NCI-H345 treated with DMSO at 0.1 percent for 48 hours (cell line): ENCODE results near the gene VSIR.

Source experiments
- DNase-seq: peaks from one replicate; lab custom pipeline; 2025; ENCODE audit not compliant: unreplicated experiment; lab: John Stamatoyannopoulos, UW

Gene VSIR

GRCh38 chr10:71773221-71773971 lies at the start of gene VSIR:
VSIR (minus strand) TSS chr10:71773520; CDS start chr10:71773439, 81 bp downstream.
- peak; percentile 12 for DNase-seq

GRCh38 chr10:71821909-71822763 lies 48.8 kb upstream of the VSIR start:
- no peak for DNase-seq

DNA sequence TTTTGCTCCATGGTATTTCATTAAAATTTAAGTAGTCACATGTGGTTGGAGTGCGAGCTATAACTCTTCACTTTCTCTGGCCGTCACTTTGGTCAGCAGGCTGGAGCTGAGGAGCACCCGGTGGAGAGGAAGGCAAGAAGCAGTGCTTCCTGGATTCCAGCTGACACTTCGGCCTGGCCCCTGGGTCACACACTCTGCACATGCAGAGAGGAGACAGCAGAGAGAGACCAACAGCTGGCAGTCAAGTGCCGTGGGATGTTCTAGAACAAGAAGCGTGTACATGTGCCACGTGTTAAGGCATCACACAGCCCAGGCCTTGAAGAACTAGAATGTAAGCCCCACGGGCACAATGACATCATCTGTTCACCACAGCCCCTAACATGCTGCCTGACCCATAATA lies 47.6 kb upstream of the VSIR start:
- DNase-seq = no peak

DNA sequence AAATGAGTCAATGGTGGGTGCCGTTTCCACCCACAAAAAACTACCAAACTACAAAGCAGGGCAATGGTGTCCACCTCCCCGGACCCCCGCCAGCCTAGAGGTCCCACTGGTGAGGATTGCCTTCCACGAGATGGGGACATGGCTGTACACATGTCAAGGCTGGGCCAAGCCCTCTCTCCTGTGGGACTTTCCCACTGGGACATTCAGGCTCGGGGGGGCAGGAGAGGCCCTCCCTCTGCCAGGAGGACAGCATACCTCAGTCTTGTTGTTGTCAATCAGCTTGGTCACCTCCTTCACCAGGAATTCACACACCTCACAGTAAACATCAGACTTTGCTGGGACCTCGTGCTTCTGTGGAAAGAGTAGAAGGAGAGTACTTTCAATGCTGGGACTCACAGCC lies 46.7 kb upstream of the VSIR start:
- DNase-seq = no peak

- no peak for DNase-seq
Measured at GRCh38 chr10:71819441-71819861, 46.1 kb upstream of the VSIR start.

DNA sequence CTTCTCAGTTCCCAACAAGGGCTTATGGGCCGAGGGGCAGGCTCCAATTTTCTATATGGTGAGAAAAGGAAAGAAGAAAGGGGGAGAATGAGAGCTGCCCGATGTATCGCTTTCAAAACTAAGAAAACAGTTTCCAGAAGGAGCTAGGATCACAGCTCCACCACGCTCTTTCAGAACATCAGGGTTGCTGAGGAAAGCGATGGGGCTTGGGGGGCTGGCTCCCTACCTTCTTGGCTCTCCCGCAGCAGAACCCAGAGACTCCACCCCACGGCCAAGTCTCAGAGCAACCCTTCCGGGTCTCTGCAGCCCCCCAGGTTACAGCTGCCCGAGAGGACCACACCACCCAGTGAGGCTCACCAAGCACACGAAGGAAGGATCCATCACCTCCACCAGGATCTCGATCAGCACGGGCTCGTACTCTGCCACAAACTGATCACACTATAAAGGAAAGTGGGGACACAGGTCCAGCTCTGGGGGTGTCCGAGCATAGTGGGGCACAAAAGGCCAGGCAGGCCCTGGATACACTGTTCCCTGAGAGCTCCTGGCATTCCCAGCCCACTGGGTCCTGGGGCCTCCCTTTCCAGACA lies 45.4 kb upstream of the VSIR start:
- no peak for DNase-seq

DNA sequence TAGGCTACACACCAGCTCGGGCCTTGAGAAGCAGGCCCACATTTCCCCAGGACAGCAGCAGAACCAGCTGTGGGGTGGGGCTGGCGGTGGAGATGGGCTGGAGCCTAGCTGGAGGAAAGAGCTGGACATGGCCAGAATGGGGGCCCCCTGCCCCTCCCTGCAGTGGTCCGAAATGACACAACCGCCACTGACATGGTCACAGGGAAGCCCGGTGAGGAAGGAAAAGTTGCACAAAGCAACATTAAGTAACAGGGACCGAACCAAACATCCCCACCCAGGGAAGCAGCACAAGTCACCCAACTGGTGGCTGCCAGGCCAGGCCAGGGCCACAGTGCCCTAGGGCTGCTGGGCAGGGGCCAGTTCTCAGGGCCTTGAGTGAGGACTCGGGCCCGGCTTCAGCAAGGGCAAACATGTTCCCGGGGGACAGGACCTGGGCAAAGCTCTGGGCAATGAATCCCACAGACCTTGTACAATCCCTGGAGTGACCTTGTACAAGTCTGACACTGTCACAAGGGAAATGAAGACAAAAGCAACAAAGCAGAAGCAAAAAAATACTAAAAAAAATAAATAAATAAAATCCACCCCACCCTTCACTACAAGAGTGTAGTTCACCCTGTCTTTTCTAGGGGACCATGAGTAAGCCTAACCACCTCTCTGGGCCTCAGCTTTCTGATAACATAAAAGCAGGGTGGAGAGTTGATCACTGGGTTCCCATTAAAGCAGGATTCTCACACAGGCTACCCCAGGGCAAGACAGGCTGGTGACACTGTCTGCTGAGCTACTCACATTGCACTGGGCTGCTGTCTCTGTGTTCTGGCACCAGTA lies 44.7 kb upstream of the VSIR start:
- no peak for DNase-seq

DNA sequence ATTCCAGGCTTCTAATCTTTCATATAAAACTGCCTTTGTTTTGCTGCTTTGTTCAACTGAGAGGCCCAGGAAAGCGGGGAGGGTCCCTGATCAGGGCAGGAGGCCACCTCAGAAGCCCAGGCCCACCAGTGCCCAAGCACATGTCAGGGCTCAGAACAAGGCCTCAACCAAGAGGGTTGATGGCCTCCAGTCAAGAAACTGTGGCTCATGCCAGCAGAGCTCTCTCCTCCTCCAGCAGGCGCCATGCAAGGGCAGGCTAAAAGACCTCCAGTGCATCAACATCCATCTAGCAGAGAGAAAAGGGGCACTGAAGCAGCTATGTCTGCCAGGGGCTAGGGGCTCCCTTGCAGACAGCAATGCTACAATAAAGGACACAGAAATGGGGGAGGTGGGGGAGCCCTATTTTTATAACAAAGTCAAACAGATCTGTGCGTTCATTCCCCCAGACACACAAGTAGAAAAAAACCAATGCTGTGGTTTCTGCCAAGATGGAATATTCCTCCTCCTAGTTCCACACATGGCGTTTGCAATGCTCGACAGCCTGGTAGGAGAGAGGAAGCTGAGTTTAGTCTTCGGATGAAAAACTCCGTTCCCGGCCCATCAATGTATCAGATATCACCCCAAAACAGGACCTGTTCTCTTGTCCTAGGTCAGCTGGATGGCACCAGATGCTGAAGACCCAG lies 43.8 kb upstream of the VSIR start:
- no peak for DNase-seq

- no peak for DNase-seq
Measured at GRCh38 chr10:71816421-71816851, 43.1 kb upstream of the VSIR start.

DNA sequence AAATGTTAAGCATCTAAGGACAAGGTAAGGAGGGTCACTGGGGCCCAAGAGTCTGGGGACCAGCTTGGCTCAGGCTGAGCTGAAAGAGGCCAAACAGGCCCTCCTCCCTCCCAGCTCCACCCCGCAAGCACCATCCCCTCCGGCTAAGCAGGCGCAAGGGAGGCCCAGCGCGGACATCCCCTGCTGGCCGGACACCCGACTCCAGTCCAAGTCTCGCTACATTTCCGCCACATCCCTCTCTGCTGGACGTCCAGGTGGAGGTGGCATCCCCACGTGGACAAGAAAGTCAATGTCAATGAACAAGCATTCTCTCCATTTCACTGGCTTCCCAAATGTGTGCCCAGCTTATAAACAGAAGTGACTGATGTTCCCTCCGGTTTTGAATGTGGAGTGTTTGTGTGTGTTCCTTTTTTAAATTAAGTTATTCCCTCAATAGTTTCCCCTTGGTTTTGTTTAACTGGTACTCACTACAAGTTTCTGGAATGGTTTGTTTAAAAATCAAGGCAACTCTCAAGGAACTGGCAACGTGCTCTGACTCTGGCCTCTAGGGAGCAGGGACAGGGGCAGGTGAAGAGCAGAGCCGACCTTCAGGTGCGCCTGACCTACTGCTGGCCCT lies 42.3 kb upstream of the VSIR start:
- DNase-seq = no peak

DNA sequence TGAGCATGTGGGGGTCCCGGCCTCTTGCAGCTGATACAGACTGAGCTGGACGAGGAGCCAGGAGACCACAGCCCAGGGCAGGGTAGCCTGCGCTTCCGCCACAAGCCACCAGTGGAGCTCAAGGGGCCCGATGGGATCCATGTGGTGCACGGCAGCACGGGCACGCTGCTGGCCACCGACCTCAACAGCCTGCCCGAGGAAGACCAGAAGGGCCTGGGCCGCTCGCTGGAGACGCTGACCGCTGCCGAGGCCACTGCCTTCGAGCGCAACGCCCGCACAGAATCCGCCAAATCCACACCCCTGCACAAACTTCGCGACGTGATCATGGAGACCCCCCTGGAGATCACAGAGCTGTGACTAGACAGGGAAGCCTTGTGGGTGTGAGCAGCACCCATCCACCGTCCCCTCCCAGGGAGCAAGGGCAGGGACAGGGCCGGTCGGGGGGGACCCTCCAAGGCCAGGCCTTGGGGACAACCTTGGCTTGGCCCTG lies 41.6 kb upstream of the VSIR start:
- no peak for DNase-seq

GRCh38 chr10:71812913-71813590 lies 39.7 kb upstream of the VSIR start:
- DNase-seq = no peak

DNA sequence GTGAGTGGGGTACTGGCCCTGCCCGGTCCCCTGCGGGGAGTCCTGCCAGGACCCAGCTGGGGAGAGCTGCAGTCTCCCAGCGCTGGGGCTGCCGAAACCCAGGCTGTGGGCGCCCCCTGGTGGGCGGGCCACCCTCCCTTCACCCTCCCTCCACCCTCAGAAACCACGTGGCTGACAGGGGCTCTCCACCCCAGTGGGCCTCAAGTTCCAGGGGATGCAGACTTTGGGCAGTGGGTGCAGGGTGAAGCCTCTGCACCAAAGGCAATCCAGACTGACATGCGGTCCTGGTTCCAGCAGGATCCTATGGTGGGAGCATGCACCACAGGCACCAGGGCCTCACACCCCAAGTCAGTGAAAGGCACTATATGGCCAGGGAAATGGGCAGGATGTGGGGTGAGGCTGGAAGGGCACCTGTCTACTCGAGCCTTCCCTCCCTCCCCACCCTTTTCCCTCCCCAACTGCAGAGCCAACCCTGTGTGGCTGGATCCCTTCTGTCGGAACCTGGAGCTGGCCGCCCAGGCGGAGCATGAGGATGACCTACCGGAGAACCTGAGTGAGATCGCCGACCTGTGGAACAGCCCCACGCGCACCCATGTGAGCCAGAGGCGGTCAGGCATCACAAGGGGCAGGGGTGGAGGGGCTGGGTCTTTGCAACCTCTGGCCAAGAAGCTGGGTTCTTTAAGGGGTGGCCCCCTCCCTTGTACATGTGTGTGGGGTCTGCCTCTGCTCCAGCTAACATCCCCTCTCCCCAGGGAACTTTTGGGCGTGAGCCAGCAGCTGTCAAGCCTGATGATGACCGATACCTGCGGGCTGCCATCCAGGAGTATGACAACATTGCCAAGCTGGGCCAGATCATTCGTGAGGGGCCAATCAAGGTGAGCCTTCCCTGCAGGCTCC lies 38.9 kb upstream of the VSIR start:
- DNase-seq = no peak

DNA sequence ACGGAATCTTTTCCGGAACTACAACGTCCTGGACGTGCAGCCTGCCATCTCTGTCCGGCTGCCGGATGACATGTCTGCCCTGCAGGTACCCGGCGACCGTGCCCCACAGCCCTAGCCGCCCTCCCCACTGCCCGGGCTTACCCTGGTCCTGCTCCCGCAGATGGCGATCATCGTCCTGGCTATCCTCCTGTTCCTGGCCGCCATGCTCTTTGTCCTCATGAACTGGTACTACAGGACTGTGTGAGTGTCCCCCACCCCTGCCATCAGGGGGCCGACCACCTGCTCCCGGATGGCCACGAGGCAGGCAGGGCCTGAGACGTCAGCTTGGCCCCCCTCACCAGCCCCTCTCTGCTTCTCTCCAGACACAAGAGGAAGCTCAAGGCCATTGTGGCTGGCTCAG lies 38.0 kb upstream of the VSIR start:
- no peak for DNase-seq

DNA sequence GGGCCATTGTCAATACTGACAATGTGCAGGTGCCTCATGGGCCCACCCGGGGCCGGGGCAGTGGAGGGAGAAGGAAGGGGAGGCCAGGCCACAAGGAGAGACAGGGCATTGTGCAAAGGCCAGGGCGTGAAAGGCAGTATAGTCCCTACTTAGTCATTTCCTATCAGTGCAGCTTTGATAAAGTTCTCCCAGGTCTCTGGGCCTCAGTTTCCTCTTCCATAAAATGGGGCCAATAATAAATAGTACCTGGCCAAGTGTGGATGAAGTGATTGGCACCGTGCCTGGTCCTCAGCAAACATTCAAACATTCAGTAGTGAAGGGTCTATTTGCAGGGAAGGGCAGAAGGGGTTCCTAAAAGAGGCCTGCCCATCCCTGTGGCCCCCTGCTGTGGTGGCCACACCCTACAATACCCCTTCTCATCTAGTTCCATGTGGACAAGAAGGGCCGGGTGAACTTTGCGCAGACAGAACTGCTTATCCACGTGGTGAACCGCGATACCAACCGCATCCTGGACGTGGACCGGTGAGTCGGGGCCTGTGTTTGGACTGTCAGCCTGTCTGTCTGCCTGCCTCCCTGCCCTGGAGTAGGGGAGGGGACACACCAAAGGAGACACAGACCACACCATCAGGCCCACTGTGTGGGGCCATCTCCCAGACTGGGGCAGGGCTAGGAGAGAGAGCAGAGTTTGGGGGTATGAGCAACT lies 36.9 kb upstream of the VSIR start:
- no peak for DNase-seq

- DNase-seq = no peak
Measured at GRCh38 chr10:71809628-71810027, 36.3 kb upstream of the VSIR start.
